Hepatocyte (in vitro differentiated cells): ENCODE measurements around the gene ZNF831. TPM values are rescaled to one million over a fixed set of nuclear protein-coding genes. Genes with fewer than 3 reads are reported as not detected.

Source experiments
- DNase-seq: peaks from one replicate; pipeline ENCODE4 v3.0.0-alpha.2; 2016; ENCODE audit warnings: low spot score
- H2AFZ ChIP-seq: fragments of 200-600 bp; sonication (generic); 2 replicates; pipeline ENCODE4 v1.6.0; 2016; ENCODE audit warnings: antibody characterized with exemption, mild to moderate bottlenecking
- H3K27ac ChIP-seq: fragments of 200-600 bp; sonication (generic); 2 replicates; pipeline ENCODE4 v1.5.1; 2016; ENCODE audit warnings: mild to moderate bottlenecking
- H3K27me3 ChIP-seq: fragments of 200-600 bp; sonication (generic); 2 replicates; pipeline ENCODE4 v1.6.1; 2016
- H3K36me3 ChIP-seq: fragments of 200-600 bp; sonication (generic); replicated peaks from 2 replicates; pipeline ENCODE4 v1.5.1; 2016; ENCODE audit warnings: low read depth; ENCODE audit not compliant: insufficient read depth
- H3K4me1 ChIP-seq: fragments of 200-600 bp; sonication (generic); 2 replicates; pipeline ENCODE4 v1.5.1; 2016; ENCODE audit warnings: mild to moderate bottlenecking, moderate library complexity; ENCODE audit not compliant: insufficient read depth
- H3K4me2 ChIP-seq: fragments of 200-600 bp; sonication (generic); 2 replicates; pipeline ENCODE4 v1.6.0; 2016
- H3K4me3 ChIP-seq: fragments of 200-600 bp; sonication (generic); 2 replicates; pipeline ENCODE4 v1.5.1; 2016; ENCODE audit warnings: mild to moderate bottlenecking
- H3K79me2 ChIP-seq: fragments of 200-600 bp; sonication (generic); 2 replicates; pipeline ENCODE4 v1.6.0; 2017; ENCODE audit warnings: mild to moderate bottlenecking
- H3K9me2 ChIP-seq: fragments of 200-600 bp; sonication (generic); replicated peaks from 2 replicates; pipeline ENCODE4 v1.6.0; 2017; ENCODE audit warnings: mild to moderate bottlenecking; ENCODE audit not compliant: insufficient read depth
- H3K9me3 ChIP-seq: fragments of 200-600 bp; sonication (generic); 2 replicates; pipeline ENCODE4 v1.5.1; 2016; ENCODE audit warnings: low read depth, mild to moderate bottlenecking
- H4K20me1 ChIP-seq: fragments of 200-600 bp; sonication (generic); 2 replicates; pipeline ENCODE4 v1.6.0; 2016; ENCODE audit warnings: mild to moderate bottlenecking; ENCODE audit not compliant: insufficient read depth, poor library complexity, severe bottlenecking
- CTCF ChIP-seq: fragments of 200-600 bp; sonication (generic); IDR thresholded peaks from 2 replicates; pipeline ENCODE4 v1.5.1; 2016; ENCODE audit warnings: antibody characterized with exemption, mild to moderate bottlenecking; ENCODE audit not compliant: poor library complexity
- EZH2 ChIP-seq: fragments of 200-600 bp; sonication (generic); IDR thresholded peaks from 2 replicates; pipeline ENCODE4 v1.6.1; 2016; ENCODE audit warnings: antibody characterized with exemption, mild to moderate bottlenecking, borderline replicate concordance
- EZH2phosphoT487 ChIP-seq: fragments of 200-600 bp; sonication (generic); IDR thresholded peaks from one replicate; pipeline ENCODE4 v1.6.1; 2018; ENCODE audit warnings: antibody characterized with exemption, mild to moderate bottlenecking, low read depth, moderate library complexity; ENCODE audit not compliant: unreplicated experiment, severe bottlenecking
- WGBS: methylation state at CpG from one replicate; pipeline ENCODE4 v1.1.6; 2016; ENCODE audit warnings: low lambda C conversion rate; ENCODE audit errors: missing lambda C conversion rate; 5-methylcytosine and 5-hydroxymethylcytosine counted together
- polyA plus RNA-seq: library from polyadenylated mRNA; unstranded; fragments of >200 nt; fragmentation: Nextera tagmentation; extraction: Ambion mirVana; gene quantifications from 2 replicates; pipeline ENCODE4 v1.2.1, GENCODE V29; 2016
- total RNA-seq: library from RNA; depleted of rRNA; stranded (reverse); fragments of >200 nt; gene quantifications from 2 replicates; pipeline ENCODE4 v1.2.3, GENCODE V29; 2014

Gene ZNF831
- not detected in 2 replicates for total RNA-seq
- not detected in 2 replicates for polyA plus RNA-seq

GRCh38 chr20:59163631-59164530, at the start of gene ZNF831:
ZNF831 (plus strand) TSS chr20:59163821; CDS start chr20:59191020, 27,199 bp downstream.
- no peaks in the 10 kb centered on the region for H3K79me2 ChIP-seq
- no peaks in the 10 kb centered on the region for H3K4me1 ChIP-seq
- H3K9me2 ChIP-seq = no peaks in the 10 kb centered on the region
- 89% methylated on average over 10 of the region's 10 CpGs for WGBS
- H3K4me3 ChIP-seq = no peak within 1 kb of the TSS
- H3K9me3 ChIP-seq = no peaks in the 10 kb centered on the region
- no peak for DNase-seq
- no peak within 1 kb of the TSS for H2AFZ ChIP-seq
- no peak within 1 kb of the TSS for H3K27ac ChIP-seq
- no peaks in the 10 kb centered on the region for H3K27me3 ChIP-seq
- no peaks in the 10 kb centered on the region for H3K36me3 ChIP-seq
- H4K20me1 ChIP-seq = no peaks in the 10 kb centered on the region
- H3K4me2 ChIP-seq = no peak within 1 kb of the TSS
- TF ChIP-seq EZH2phosphoT487 (no peak), EZH2 (no peak), CTCF (no peak)

GRCh38 chr20:59117526-59117925, 46.1 kb upstream of the ZNF831 start:
- no peak for DNase-seq
- H3K9me3 ChIP-seq = no peaks in the 10 kb centered on the region
- no peaks in the 10 kb centered on the region for H3K27me3 ChIP-seq
- no peak overlapping the region for H2AFZ ChIP-seq
- TF ChIP-seq EZH2phosphoT487 (no peak), EZH2 (no peak), CTCF (no peak)
- no peaks in the 10 kb centered on the region for H4K20me1 ChIP-seq
- H3K4me2 ChIP-seq = no peak overlapping the region
- H3K9me2 ChIP-seq = no peaks in the 10 kb centered on the region
- H3K4me3 ChIP-seq = no peak overlapping the region
- H3K4me1 ChIP-seq = no peaks in the 10 kb centered on the region
- H3K27ac ChIP-seq = no peak overlapping the region
- WGBS = 43% methylated on average over 3 of the region's 3 CpGs
- H3K79me2 ChIP-seq = no peaks in the 10 kb centered on the region
- no peaks in the 10 kb centered on the region for H3K36me3 ChIP-seq

GRCh38 chr20:59118855-59119254, 44.8 kb upstream of the ZNF831 start:
- no peaks in the 10 kb centered on the region for H3K4me1 ChIP-seq
- no peaks in the 10 kb centered on the region for H3K36me3 ChIP-seq
- no peak overlapping the region for H2AFZ ChIP-seq
- no peak for DNase-seq
- TF ChIP-seq EZH2phosphoT487 = no peak
- no peak for TF ChIP-seq CTCF
- no peak for TF ChIP-seq EZH2
- no peaks in the 10 kb centered on the region for H4K20me1 ChIP-seq
- H3K27me3 ChIP-seq = no peaks in the 10 kb centered on the region
- no peak overlapping the region for H3K4me2 ChIP-seq
- H3K9me2 ChIP-seq = no peaks in the 10 kb centered on the region
- H3K9me3 ChIP-seq = no peaks in the 10 kb centered on the region
- H3K79me2 ChIP-seq = no peaks in the 10 kb centered on the region
- no peak overlapping the region for H3K4me3 ChIP-seq
- 75% methylated on average over 9 of the region's 9 CpGs for WGBS
- H3K27ac ChIP-seq = no peak overlapping the region
